HL-60/S4 treated with phorbol 12-myristate 13-acetate at 8.2 ng/mL for 4 days and 3 days (cell line): ENCODE data around the gene SHISA4.
"Not testable (repeated sequence)": the region's sequence is repeated elsewhere in the genome, so short reads cannot be mapped to it uniquely, and the experiment has no call there.

Experiments
- in situ Hi-C: fragments of 300-500 bp; cut with MboI; formaldehyde crosslinking; loops from 2 replicates; pipeline ENCODE4 v1.15.0; 2022; ENCODE audit warnings: low sequenced_read_pairs

The SHISA4 gene

DNA sequence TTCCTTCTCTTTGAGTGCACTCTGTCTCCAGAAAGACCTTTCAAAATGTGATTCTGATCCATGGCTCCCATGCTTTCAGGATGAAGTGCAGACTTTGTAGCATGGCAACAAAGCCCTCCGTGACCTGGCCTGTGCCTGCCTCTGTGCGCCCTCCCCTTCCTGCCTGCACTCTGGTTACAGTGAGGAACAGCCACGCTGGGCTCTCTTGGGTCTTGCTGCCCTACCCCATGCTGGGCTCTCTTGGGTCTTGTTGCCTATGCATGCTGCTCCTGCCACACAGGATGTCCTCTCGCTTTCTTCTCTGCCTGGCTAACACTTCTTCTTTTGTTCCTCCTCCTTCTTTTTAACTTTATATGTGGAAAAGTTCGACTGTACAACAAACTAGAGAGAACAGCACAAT is 29.6 kb downstream of the SHISA4 start:
- in situ Hi-C loops: no loop called here

DNA sequence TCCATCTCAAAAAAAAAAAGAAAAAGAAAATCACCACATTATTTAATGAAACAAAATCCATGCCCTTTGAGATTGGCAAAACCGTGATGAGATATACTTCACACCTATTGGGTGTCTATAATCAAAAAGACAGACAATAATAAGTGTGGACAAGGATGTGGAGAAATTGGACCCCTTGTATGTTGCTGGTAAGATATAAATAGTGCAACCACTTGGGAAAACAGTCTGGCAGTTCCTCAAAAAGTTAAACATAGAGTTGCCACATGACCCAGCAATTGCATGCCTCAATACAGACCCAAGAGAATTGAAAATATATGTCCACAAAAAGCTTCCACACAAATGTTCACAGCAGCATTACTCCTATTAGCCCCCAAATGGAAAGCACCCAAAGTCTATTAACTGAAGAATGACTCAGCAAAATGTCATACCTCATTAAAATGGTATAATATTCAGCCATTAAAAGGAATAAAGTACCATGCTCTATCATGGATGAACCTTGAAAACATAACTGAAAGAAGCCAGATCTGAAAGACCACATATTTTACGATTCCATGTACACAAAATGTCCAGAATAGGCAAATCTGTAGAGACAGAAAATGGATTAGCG is 33.4 kb downstream of the SHISA4 start:
- in situ Hi-C loops: no loop called here

DNA sequence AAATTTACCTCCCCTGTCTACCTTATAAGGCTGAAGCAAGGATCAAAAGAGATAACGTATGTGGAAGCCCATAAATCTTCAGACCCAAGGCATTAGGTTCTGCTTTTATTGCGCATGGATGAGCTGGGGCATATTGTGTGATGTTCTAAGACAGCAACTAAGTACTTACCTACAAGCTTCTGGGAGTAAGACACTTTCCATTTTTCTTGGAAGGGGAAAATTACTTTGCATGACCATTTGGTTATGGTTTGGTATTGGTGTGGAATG is 36.5 kb downstream of the SHISA4 start:
- in situ Hi-C loops: no loop called here

DNA sequence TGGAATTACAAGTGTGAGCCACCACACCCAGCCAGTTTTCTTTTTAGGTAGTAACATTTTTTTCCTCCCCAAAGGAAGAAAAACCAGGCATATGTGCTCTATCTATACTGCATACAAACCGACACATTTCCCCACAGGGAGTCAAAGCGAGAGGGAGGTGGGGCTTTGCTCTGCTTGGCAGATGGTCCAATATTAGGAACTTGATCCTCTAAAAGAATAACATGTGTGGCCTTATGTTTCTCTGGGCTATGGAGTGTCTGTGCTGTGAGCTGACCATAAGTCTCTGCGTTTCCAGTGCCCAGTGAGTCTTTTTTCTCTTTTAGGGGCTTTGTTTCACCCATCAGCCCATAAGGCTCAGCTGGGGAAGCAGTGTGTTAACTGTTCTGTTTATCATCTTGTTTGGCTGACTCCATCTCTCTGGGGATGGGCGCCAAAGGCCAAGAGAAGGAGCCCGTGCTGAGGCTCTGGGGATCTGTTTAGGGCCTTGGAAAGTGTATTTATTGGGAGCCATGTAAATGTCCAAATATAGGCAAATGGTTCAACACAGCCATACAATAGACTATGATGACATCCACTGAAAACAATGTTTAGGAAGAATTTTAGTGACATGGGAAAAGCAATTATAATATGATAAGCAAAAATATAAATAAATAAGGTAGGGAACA is 37.4 kb downstream of the SHISA4 start:
- in situ Hi-C loops: no loop called here

DNA sequence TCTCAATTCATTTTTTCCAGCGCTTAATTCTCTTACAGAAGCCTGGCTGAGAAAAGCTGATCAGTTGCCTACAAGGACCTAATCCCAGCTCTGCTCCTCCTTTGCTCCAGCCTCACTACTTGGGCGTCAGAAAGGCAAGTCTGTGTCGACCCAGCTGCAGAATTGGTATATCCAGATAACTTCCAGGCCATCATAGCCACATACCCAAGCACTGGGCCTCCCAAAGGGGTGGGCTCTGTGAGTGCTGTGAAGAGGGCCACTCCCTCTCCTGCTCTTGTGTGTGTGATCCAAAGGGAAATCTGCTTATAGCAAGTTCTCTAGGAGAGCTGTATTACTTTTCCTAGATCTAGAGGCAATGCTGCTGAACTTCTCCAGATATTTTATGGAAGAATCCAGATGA is 39.6 kb downstream of the SHISA4 start:
- in situ Hi-C loops: no loop called here

DNA sequence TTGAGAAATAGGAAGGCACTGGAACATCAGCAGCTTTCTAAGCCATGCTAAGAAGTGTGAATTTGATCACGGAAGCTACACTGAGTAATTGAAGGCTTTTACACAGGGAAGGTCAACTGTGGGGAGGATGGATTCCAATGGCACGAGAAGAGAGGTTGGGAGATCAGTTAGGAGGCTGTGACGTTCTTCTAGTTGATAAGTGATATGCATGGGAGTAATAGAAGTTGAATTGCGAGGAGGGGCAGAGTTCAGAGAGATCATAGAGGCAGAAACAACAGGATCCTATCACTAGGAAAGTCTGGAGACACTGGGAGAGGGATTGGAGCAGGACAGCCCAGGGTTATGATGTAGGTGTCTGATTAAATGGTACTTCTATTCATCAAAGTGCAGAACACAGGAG is 41.4 kb downstream of the SHISA4 start:
- in situ Hi-C loops: no loop called here

DNA sequence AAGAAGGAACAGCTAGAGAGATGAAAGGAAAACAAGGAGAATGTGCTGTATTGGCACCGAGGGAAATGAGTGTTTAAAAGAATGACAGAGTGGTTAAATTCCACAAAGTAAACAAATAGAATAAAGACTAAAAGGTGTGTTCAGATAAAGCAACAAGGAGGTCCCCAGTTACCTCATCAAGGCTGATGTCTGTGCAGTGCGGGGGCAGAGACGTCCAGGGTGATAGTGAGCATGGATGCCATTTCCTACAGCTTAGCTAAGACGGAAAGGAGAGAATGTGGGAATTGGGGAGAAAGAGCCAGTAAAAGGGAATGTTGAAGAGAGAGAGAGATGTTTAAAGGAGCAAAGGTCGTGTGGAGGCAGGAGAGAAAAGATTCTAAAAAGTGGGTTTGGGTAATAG is 42.1 kb downstream of the SHISA4 start:
- in situ Hi-C loops: no loop called here

DNA sequence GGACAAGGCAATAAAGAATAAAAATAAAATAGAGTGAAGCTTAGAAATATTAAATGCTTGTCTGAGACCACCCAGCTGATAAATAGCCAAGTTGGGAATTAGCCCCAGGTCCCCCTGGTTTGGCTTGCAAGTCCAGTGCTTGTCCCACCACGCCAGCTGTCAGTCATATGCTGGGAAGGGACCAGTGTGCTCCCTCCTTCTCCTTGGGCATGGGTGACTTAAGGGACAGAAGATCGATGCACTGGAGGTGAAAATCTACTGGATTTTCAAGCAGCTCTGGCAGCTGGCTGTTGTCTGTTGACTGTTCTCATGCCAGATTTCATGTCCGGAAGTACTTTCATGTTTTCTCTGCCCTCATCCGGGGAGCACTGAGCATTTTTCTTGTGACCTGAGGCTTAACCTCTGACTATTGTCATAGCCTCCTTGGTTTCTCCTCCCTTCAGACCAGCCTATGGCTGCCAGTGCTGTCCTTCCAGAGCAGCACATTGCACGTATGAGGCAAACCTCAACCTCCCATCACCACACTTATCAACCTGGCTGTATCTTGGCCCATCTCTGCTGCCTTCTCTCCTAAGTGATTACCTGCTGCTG is 45.2 kb downstream of the SHISA4 start:
- in situ Hi-C loops: no loop called here

DNA sequence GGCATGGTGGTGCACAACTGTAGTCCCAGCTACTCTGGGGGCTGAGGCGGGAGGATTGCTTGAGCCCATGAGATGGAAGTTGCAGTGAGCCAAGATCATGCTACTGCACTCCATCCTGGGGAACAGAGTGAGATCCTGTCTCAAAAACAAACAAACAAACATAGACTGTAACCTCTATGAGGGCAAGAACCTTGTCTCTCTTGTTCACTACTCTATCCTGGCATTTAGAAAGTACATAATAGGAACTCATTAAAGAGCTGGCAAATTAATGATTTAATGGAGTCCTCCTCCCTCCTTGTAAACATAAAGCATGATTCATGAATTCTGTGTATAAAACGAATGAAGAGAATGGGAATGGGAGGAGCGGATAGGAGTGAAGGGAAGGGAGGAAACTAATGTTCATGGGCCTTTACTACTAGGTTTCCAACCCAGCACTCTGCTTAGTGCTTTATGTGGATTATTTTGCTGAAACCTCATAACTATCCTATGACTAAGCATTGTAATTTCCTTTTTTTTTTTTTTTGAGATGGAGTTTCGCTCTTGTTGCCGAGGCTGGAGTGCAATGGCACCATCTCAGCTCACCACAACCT is 49.0 kb downstream of the SHISA4 start:
- in situ Hi-C loops: no loop called here

DNA sequence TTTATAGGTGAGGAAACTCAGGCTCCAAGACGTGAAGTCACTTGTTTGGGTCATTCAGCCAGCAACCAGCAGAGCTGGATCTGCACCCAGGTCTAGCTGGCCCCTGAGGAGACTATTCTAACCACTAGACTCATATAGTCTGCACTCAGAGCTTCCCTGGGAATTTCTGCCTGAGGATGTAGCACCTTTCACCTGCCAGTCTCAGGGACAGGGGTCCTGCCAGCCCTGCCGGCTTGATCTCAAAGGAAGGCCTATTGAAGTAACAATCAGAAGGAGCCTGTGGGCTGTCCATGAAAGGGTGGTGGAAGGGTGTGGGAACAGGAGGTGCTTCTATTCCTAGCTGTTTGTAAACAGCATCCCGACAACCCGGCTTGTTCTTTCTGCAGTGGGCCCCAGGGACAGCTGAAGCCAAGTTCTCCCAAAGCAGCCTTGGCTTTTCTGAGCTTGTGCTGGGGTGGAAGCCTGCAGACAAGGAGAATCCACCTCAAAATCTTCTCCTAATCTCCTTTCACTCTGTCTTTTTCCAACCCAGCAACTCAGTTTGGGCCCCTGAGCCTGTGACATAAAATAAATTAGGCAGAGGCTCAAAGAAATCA is 49.8 kb downstream of the SHISA4 start:
- in situ Hi-C loops: no loop called here

DNA sequence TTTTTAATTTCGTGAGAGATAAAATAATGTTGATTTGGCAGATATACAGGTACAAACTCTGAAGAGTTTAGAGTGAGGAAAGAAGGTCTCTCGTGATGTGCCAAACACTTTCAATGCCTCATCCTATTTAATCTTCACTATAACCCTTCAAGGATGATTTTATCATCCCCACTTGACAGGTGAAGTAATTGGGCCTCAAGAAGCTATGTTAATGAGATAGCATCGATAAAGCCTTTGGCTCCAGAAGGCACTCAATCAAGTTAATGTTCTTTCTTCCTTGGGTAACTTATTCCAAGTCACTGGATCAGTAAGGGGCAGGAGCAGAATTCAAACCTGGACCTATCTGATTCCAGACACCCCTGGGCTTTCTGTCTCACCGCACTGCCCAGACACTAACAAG is 50.5 kb downstream of the SHISA4 start:
- in situ Hi-C loops: no loop called here

DNA sequence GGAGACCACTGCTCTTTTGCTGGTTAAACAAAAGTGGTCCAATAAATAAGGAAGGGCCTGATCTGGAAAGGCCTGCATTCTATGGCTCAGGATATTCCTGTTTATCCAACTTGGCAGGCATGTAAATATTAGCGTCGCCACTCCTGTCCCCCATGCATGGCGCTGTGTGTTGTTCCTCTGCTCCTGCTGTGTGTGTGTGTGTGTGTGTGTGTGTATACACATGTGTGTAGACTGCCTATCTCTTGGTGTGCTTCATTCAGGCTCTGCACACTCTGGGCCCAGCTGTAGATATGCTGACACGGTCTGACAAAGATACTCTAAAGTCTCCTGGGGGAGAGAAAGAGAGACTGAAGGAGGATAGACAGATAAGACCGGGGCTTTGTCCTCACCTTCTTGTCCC is 50.9 kb downstream of the SHISA4 start:
- in situ Hi-C loops: no loop called here

DNA sequence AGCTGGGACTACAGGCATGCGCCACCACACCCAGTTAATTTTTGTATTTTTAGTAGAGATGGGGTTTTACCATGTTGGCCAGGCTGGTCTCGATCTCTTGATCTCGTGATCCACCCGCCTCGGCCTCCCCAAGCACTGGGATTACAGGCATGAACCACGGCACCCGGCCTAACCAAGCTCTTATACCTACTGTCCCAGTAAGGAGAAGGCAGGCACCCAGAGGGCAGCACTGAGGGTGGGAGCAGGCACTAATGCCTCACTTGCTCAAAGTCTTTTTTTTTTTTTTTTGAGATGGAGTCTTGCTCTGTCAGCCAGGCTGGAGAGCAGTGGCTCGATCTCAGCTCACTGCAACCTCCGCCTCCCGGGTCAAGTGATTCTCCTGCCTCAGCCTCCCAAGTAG is 51.6 kb downstream of the SHISA4 start:
- in situ Hi-C loops: not testable (repeated sequence)

DNA sequence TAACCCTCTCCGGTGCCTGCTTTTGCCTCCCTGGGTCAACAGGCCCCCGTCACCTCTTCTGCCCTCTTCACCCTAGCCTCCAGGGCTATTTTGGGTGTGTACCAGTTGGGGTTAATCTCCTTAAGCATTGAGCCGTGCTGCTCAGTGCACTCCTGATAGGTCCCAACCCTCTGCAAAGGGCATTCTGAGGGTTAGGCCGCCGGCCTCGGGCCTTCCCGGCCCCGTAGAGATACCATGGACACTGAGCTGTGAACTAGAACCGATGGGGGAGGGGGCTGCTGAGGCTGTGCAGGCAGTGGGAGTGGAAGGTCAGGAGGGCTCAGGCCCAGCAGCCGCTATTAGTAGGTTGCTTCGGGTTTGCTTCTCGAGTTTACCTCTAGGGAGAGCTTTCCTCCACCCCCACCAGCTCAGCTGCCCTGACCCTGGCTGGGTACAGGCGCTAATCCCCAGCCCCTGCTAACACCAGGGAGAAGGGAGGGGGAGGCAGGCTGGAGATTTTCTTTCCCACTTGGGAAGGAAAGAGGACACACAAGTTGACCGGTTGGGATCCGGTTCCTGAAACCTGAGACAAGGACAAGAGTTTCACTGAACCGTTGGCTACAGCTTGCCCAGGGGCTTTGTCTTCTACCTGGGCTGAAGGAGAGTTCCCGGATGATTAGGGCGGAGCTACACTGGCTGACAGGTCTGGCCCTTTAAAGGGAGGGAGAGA is 52.9 kb downstream of the SHISA4 start:
- in situ Hi-C loops: no loop called here

DNA sequence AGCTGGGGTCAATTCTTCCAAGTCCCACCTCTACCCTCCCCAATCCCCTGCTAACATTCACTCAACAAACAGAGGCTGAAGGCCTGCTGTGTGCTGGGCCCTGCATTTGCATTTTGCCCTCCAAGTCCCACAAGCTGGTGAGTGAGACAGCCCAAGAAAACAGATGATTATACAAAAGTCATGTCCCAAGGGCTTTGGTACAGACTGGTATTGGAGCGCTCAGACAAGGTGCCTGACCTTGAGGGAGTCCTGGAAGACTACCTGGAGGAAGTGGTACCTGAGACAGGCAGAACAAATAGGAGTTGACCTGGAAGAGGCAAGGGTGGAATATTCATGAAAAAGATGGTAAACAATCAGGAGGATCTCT is 53.4 kb downstream of the SHISA4 start:
- in situ Hi-C loops: no loop called here
